Left cardiac atrium (tissue), 4 donors: ENCODE results near the gene SMYD3. TPM values are rescaled to one million over a fixed set of nuclear protein-coding genes. Genes with fewer than 3 reads are reported as not detected.
A peak's percentile ranks its signal among the peaks of the same experiment; 100 is the strongest.
"Not testable (repeated sequence)": the region's sequence is repeated elsewhere in the genome, so short reads cannot be mapped to it uniquely, and the experiment has no call there.

ENCODE experiments used
- ATAC-seq, 2 donors: fragments of 200-7000 bp; cut with Tn5 transposase; one replicate each; pipeline ENCODE4 v1.9.1; 2020; ENCODE audit warnings: mild to moderate bottlenecking in 2 of 2, moderate library complexity in 2 of 2
- DNase-seq: peaks from one replicate; pipeline ENCODE4 v3.0.0-alpha.2; 2020
- intact Hi-C, 2 donors: fragments of 100-400 bp; cut with DNase I; formaldehyde crosslinking; loops; one replicate each; pipeline versions ENCODE4 v1.14.1 to v1.15.1; 2022 to 2023
- total RNA-seq, 2 donors: library from RNA; stranded (reverse); fragmentation: NEBNext Ultra II Directional; extraction: Animal tissue kit (Norgen Biotek cat#: 25700); gene quantifications; one replicate each; pipeline ENCODE4 v1.2.1, GENCODE V29; 2021
- donor health status: DM: no; HTN: yes; CAD: no.
- donor health status: DM: no; HTN: yes; CAD: no; lungs with severe emphysema.
- donor health status: DM: yes; HTN: yes; CAD: no.
- donor health status: Dilated cardiomyopathy.

The SMYD3 gene
- total RNA-seq, 2 donors from 2014 or later: 6.5 to 11.9 TPM

GRCh38 chr1:245984390-245985155 is 522.5 kb downstream of the SMYD3 start:
- ATAC-seq: no peak
- intact Hi-C loops: no loop called here
- no peak for DNase-seq

- ATAC-seq: no peak
- DNase-seq: no peak
- intact Hi-C loops: no loop called here
Measured at GRCh38 chr1:245983294-245983967, 523.6 kb downstream of the SMYD3 start.

- intact Hi-C loops: no loop called here
- ATAC-seq (no peak), DNase-seq (no peak)
Measured at GRCh38 chr1:245979589-245979988, 527.5 kb downstream of the SMYD3 start.

GRCh38 chr1:245978915-245979314 is 528.2 kb downstream of the SMYD3 start:
- intact Hi-C loops: no loop called here
- DNase-seq: no peak
- ATAC-seq: peak in 1 of 2 donors; percentile 36

GRCh38 chr1:245972476-245972875 is 534.6 kb downstream of the SMYD3 start:
- intact Hi-C loops: no loop called here
- ATAC-seq: no peak
- no peak for DNase-seq

- ATAC-seq: no peak
- no peak for DNase-seq
Measured at GRCh38 chr1:245971711-245972085, 535.4 kb downstream of the SMYD3 start.

GRCh38 chr1:245971076-245971710 is 535.9 kb downstream of the SMYD3 start:
- DNase-seq, intact Hi-C loops, ATAC-seq: not testable (repeated sequence)

More at GRCh38 chr1:245971711-245972085, 535.4 kb downstream of the SMYD3 start:
- intact Hi-C loops: no loop called here

GRCh38 chr1:245969283-245969682 is 537.8 kb downstream of the SMYD3 start:
- ATAC-seq: no peak
- intact Hi-C loops: no loop called here
- DNase-seq: no peak

- intact Hi-C loops: no loop called here
- DNase-seq (no peak), ATAC-seq (no peak)
Measured at GRCh38 chr1:245968775-245969174, 538.3 kb downstream of the SMYD3 start.

GRCh38 chr1:245965398-245965797 is 541.7 kb downstream of the SMYD3 start:
- no peak for ATAC-seq
- no peak for DNase-seq
- intact Hi-C loops: no loop called here

GRCh38 chr1:245963649-245964048 is 543.4 kb downstream of the SMYD3 start:
- intact Hi-C loops: no loop called here
- ATAC-seq: no peak
- no peak for DNase-seq

GRCh38 chr1:245962453-245962852 is 544.6 kb downstream of the SMYD3 start:
- ATAC-seq (no peak), DNase-seq (no peak)
- intact Hi-C loops: no loop called here

GRCh38 chr1:245961137-245961540 is 545.9 kb downstream of the SMYD3 start:
- intact Hi-C loops: no loop called here
- ATAC-seq (no peak), DNase-seq (no peak)

GRCh38 chr1:245960171-245960570 is 546.9 kb downstream of the SMYD3 start:
- ATAC-seq (no peak), DNase-seq (no peak)
- intact Hi-C loops: no loop called here

- intact Hi-C loops: no loop called here
- DNase-seq (no peak), ATAC-seq (no peak)
Measured at GRCh38 chr1:245958016-245958415, 549.1 kb downstream of the SMYD3 start.

GRCh38 chr1:245957427-245957826 is 549.7 kb downstream of the SMYD3 start:
- no peak for DNase-seq
- intact Hi-C loops: no loop called here

GRCh38 chr1:245956225-245956624 is 550.9 kb downstream of the SMYD3 start:
- intact Hi-C loops: no loop called here
- ATAC-seq (no peak), DNase-seq (no peak)

More at GRCh38 chr1:245957427-245957826, 549.7 kb downstream of the SMYD3 start:
- ATAC-seq: no peak

GRCh38 chr1:245953876-245954660 is 553.0 kb downstream of the SMYD3 start:
- DNase-seq (no peak), ATAC-seq (no peak)
- intact Hi-C loops: no loop called here

GRCh38 chr1:245952383-245953026 is 554.6 kb downstream of the SMYD3 start:
- DNase-seq (no peak), ATAC-seq (no peak)
- intact Hi-C loops: no loop called here
